Pancreas (tissue), 10 donors: ENCODE data around the gene SCAMP4. TPM values are rescaled to one million over a fixed set of nuclear protein-coding genes. Genes with fewer than 3 reads are reported as not detected.

Source experiments
- ATAC-seq, 4 donors: fragments of 200-7000 bp; cut with Tn5 transposase; one replicate each; pipeline versions ENCODE4 v1.8.0 to v1.9.1; 2020; ENCODE audit warnings: mild to moderate bottlenecking in 4 of 4, moderate library complexity in 4 of 4
- DNase-seq, 6 donors: peaks; one replicate each; pipeline ENCODE4 v3.0.0-alpha.2; 2020
- FAIRE-seq: peaks from 2 replicates; lab custom pipeline; 2012; peaks lifted over from hg19 to GRCh38; lab: Jason Lieb, UNC
- H3K27ac ChIP-seq, 4 donors: fragments of 200-600 bp; sonication (generic); 1 replicate in 3 of 4; 2 replicates in 1 of 4; pipeline versions ENCODE4 v1.5.0 to v1.8.0; 2020
- H3K27me3 ChIP-seq, 4 donors: fragments of 200-600 bp; one replicate each; pipeline ENCODE4 v1.8.0; 2021
- H3K36me3 ChIP-seq, 3 donors: fragments of 200-600 bp; sonication (generic) in 1 of 3; one replicate each; pipeline versions ENCODE4 v1.5.0 to v1.8.0; 2020 to 2021
- H3K4me1 ChIP-seq, 3 donors: fragments of 200-600 bp; one replicate each; pipeline ENCODE4 v1.8.0; 2021
- H3K4me3 ChIP-seq, 4 donors: fragments of 200-600 bp; sonication (generic) in 2 of 4; one replicate each; pipeline versions ENCODE4 v1.5.0 to v1.8.0; 2020 to 2021
- H3K9me3 ChIP-seq, 4 donors: fragments of 200-600 bp; one replicate each; pipeline ENCODE4 v1.8.0; 2021
- WGBS, 2 donors: extraction: QIAGEN DNeasy Blood & Tissue Kit; methylation state at CpG; one replicate each; pipeline ENCODE4 v1.1.7; 2013; 5-methylcytosine and 5-hydroxymethylcytosine counted together
- intact Hi-C, 3 donors: fragments of 100-400 bp; cut with DNase I; formaldehyde crosslinking; loops; one replicate each; pipeline versions ENCODE4 v1.11.1 to v1.14.2; 2022
- polyA plus RNA-seq, 2 donors: library from polyadenylated mRNA; stranded (reverse); fragments of 200-250 nt; gene quantifications; one replicate each; pipeline ENCODE4 v1.2.3, GENCODE V29; 2013
- total RNA-seq, 6 donors: library from RNA; stranded (reverse); fragmentation: NEBNext Ultra II Directional in 4 of 6; extraction: Animal tissue kit (Norgen Biotek cat#: 25700) in 4 of 6; gene quantifications; one replicate each; pipeline versions ENCODE4 v1.2.1 to v1.2.4, GENCODE V29; 2021 to 2023
- TF ChIP-seq, protein P1 (sequence below), 4 donors: fragments of 200-600 bp; sonication (generic) in 3 of 4; IDR thresholded peaks; one replicate each; pipeline versions ENCODE4 v1.5.0 to v1.8.0; 2021; ENCODE audit warnings: antibody characterized with exemption in 4 of 4
- donor health status: healthy with polysubstance abuse.
- donor health status: DM: no; HTN: no; CAD: no; lungs with moderate emphysema.
- donor health status: DM: no; HTN: no; CAD: no.
- donor health status: control.
- donor health status: control.
- donor health status: Bipolar disorder and iron deficiency.
- donor health status: DM: yes; HTN: yes; CAD: no.
- donor health status: DM: no; HTN: no; CAD: no.
- donor health status: DM: no; HTN: no; CAD: no.
- donor health status: DM: yes; HTN: yes; CAD: no.

Gene SCAMP4
- total and polyA plus RNA-seq, 8 donors = 23.0 to 52.2 (median 31.4) TPM

GRCh38 chr19:1918975-1919374 lies 13.8 kb downstream of the SCAMP4 start:
- DNase-seq (peak in 1 of 6 donors; percentile 70), ATAC-seq (no peak), FAIRE-seq (no peak)
- Histone ChIP-seq H3K4me3 (no peak overlapping the region), H3K27me3 (no peaks in the 10 kb centered on the region), H3K36me3 (peaks cover 0 to 53% (median 19%) of the 10 kb centered on the region in 3 donors), H3K4me1 (peaks cover 0 to 4% (median 2%) of the 10 kb centered on the region in 3 donors), H3K27ac (no peak overlapping the region), H3K9me3 (no peaks in the 10 kb centered on the region)
- intact Hi-C loops = no loop called here
- TF ChIP-seq, protein P1, sequence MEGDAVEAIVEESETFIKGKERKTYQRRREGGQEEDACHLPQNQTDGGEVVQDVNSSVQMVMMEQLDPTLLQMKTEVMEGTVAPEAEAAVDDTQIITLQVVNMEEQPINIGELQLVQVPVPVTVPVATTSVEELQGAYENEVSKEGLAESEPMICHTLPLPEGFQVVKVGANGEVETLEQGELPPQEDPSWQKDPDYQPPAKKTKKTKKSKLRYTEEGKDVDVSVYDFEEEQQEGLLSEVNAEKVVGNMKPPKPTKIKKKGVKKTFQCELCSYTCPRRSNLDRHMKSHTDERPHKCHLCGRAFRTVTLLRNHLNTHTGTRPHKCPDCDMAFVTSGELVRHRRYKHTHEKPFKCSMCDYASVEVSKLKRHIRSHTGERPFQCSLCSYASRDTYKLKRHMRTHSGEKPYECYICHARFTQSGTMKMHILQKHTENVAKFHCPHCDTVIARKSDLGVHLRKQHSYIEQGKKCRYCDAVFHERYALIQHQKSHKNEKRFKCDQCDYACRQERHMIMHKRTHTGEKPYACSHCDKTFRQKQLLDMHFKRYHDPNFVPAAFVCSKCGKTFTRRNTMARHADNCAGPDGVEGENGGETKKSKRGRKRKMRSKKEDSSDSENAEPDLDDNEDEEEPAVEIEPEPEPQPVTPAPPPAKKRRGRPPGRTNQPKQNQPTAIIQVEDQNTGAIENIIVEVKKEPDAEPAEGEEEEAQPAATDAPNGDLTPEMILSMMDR (IDR thresholded peaks at IDR 0.05) = no peak
- WGBS, 2 donors = 95 to 96% methylated on average over 21 to 28 of the region's 28 CpGs

- 92 to 94% methylated on average over 19 of the region's 19 CpGs for WGBS, 2 donors
- H3K27me3 ChIP-seq = no peaks in the 10 kb centered on the region
- no peak overlapping the region for H3K4me3 ChIP-seq
- no peaks in the 10 kb centered on the region for H3K9me3 ChIP-seq
- FAIRE-seq (no peak), ATAC-seq (no peak), DNase-seq (peak in 1 of 6 donors; percentile 69)
- H3K4me1 ChIP-seq = no peaks in the 10 kb centered on the region
- TF ChIP-seq, protein P1 (IDR thresholded peaks at IDR 0.05) = no peak
- H3K27ac ChIP-seq = no peak overlapping the region
- intact Hi-C loops = no loop called here
- peaks cover 0 to 61% (median 19%) of the 10 kb centered on the region in 3 donors for H3K36me3 ChIP-seq
Measured at GRCh38 chr19:1920644-1921043, 15.4 kb downstream of the SCAMP4 start.

- TF ChIP-seq, protein P1 (IDR thresholded peaks at IDR 0.05) = no peak
- H3K9me3 ChIP-seq = no peaks in the 10 kb centered on the region
- no peaks in the 10 kb centered on the region for H3K4me1 ChIP-seq
- WGBS, 2 donors = 94 to 95% methylated on average over 19 of the region's 19 CpGs
- H3K27me3 ChIP-seq = no peaks in the 10 kb centered on the region
- FAIRE-seq = no peak
- no peak for ATAC-seq
- peaks cover 0 to 61% (median 19%) of the 10 kb centered on the region in 3 donors for H3K36me3 ChIP-seq
- H3K27ac ChIP-seq = no peak overlapping the region
- H3K4me3 ChIP-seq = no peak overlapping the region
- intact Hi-C loops = no loop called here
- DNase-seq = no peak
Measured at GRCh38 chr19:1921326-1921725, 16.1 kb downstream of the SCAMP4 start.

DNA sequence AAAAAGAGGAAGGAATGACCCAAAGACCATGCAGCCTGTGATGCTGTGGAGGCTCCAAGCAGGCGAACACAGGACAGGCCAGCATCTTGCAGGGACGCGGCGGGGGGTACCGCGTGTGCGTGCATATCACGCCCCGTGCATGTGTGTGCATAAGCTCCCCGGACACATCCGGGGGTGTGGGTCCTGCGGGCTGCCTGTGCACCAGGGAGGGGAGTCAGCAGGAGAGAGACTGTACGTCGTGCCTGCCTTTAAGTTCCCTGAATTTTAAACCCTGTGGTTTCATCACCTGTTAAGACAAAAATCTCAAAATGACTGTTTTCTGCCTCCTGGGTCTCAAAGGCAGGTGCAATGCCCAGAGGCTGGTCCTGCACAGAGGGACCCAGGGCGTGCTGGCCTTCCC lies 16.6 kb downstream of the SCAMP4 start:
- TF ChIP-seq, protein P1 (IDR thresholded peaks at IDR 0.05) = no peak
- 96 to 98% methylated on average over 15 of the region's 15 CpGs for WGBS, 2 donors
- no peaks in the 10 kb centered on the region for H3K4me1 ChIP-seq
- ATAC-seq (no peak), DNase-seq (no peak), FAIRE-seq (no peak)
- no peaks in the 10 kb centered on the region for H3K9me3 ChIP-seq
- H3K4me3 ChIP-seq = no peak overlapping the region
- no peaks in the 10 kb centered on the region for H3K27me3 ChIP-seq
- H3K36me3 ChIP-seq = peaks cover 0 to 61% (median 19%) of the 10 kb centered on the region in 3 donors
- H3K27ac ChIP-seq = no peak overlapping the region
- intact Hi-C loops = no loop called here

GRCh38 chr19:1922803-1923202 lies 17.6 kb downstream of the SCAMP4 start:
- intact Hi-C loops = no loop called here
- H3K4me1 ChIP-seq = no peaks in the 10 kb centered on the region
- no peaks in the 10 kb centered on the region for H3K27me3 ChIP-seq
- no peak for FAIRE-seq
- 94 to 97% methylated on average over 23 of the region's 23 CpGs for WGBS, 2 donors
- TF ChIP-seq, protein P1 (IDR thresholded peaks at IDR 0.05) = no peak
- no peak for ATAC-seq
- no peaks in the 10 kb centered on the region for H3K9me3 ChIP-seq
- H3K36me3 ChIP-seq = peaks cover 0 to 58% (median 19%) of the 10 kb centered on the region in 3 donors
- H3K4me3 ChIP-seq = no peak overlapping the region
- DNase-seq = no peak
- H3K27ac ChIP-seq = no peak overlapping the region
